Right lobe of liver (tissue), 6 donors: ENCODE measurements around the gene TUSC1. TPM values are rescaled to one million over a fixed set of nuclear protein-coding genes. Genes with fewer than 3 reads are reported as not detected.

ENCODE experiments used
- ATAC-seq, 4 donors: fragments of 200-7000 bp; cut with Tn5 transposase; one replicate each; pipeline ENCODE4 v1.9.1; 2020; ENCODE audit warnings: mild to moderate bottlenecking in 4 of 4, moderate library complexity in 4 of 4
- DNase-seq, 3 donors: peaks; one replicate each; pipeline ENCODE4 v3.0.0-alpha.2; 2020
- H3K27ac ChIP-seq, 3 donors: fragments of 200-600 bp; one replicate each; pipeline ENCODE4 v1.8.0; 2022
- H3K27me3 ChIP-seq, 2 donors: fragments of 200-600 bp; one replicate each; pipeline ENCODE4 v1.8.0; 2022
- H3K36me3 ChIP-seq, 4 donors: fragments of 200-600 bp; sonication (generic) in 1 of 4; one replicate each; pipeline versions ENCODE4 v1.5.1 to v1.8.0; 2017 to 2022; ENCODE audit warnings: control low read depth in 1 of 4
- H3K4me1 ChIP-seq, 4 donors: fragments of 200-600 bp; sonication (generic) in 1 of 4; one replicate each; pipeline versions ENCODE4 v1.5.1 to v1.8.0; 2017 to 2022; ENCODE audit warnings: control low read depth in 1 of 4
- H3K4me3 ChIP-seq, 3 donors: fragments of 200-600 bp; one replicate each; pipeline ENCODE4 v1.8.0; 2022
- H3K9me3 ChIP-seq, 4 donors: fragments of 200-600 bp; sonication (generic) in 1 of 4; one replicate each; pipeline versions ENCODE4 v1.5.1 to v1.8.0; 2017 to 2022; ENCODE audit warnings: control low read depth in 1 of 4
- CTCF ChIP-seq, 4 donors: fragments of 200-600 bp in 3 of 4; fragments of 450-650 bp in 1 of 4; IDR thresholded peaks; one replicate each; pipeline versions ENCODE4 v1.5.1 to v1.8.0; 2016 to 2022; ENCODE audit warnings: antibody characterized with exemption in 4 of 4, mild to moderate bottlenecking in 2 of 4
- POLR2A ChIP-seq: fragments of 450-650 bp; IDR thresholded peaks from one replicate; pipeline ENCODE4 v1.6.1; 2017; ENCODE audit warnings: antibody characterized with exemption, mild to moderate bottlenecking
- WGBS: methylation state at CpG from one replicate; pipeline ENCODE4 v1.1.6; 2018; ENCODE audit warnings: low coverage, low lambda C conversion rate; ENCODE audit not compliant: insufficient coverage; ENCODE audit errors: missing lambda C conversion rate; 5-methylcytosine and 5-hydroxymethylcytosine counted together
- intact Hi-C, 2 donors: fragments of 100-400 bp; cut with DNase I; formaldehyde crosslinking; loops; one replicate each; pipeline versions ENCODE4 v1.11.2 to v1.14.1; 2022
- long read RNA-seq: library from polyadenylated mRNA; unstranded; transcript quantifications from one replicate; pipeline ENCODE4 v2.0.0, GENCODE V29; 2019
- total RNA-seq, 6 experiments: library from RNA; depleted of rRNA in 2 of 6; stranded (reverse); fragments of >200 nt in 2 of 6; fragmentation: NEBNext Ultra II Directional in 3 of 6; extraction: Animal tissue kit (Norgen Biotek cat#: 25700) in 3 of 6; gene quantifications; one replicate each; pipeline versions ENCODE4 v1.1.0 to v1.2.4, GENCODE V29; 2016 to 2023
- donor health status: DM: no; HTN: yes; CAD: no.
- donor health status: DM: no; HTN: no; CAD: no.
- donor health status: DM: no; HTN: no; CAD: no.
- donor health status: DM: no; HTN: yes; CAD: no.
- donor health status: DM: no; HTN: yes; CAD: no.

Gene TUSC1
- total RNA-seq = 1 to 10 TPM; 4.0 to 8.8 (median 5.5) TPM
- long read RNA-seq = 0 reads

GRCh38 chr9:25678147-25678666 lies at the start of gene TUSC1:
Gene TUSC1, minus strand, starts transcription at chr9:25678444. Its CDS starts 132 bp downstream, at chr9:25678312.
- Histone ChIP-seq H3K4me3 (peak within 1 kb of the TSS; percentile 86 to 93 (median 92)), H3K4me1 (peaks cover 0 to 15% (median 0%) of the 10 kb centered on the region in 4 donors), H3K36me3 (no peaks in the 10 kb centered on the region), H3K9me3 (no peaks in the 10 kb centered on the region), H3K27me3 (no peaks in the 10 kb centered on the region), H3K27ac (peak within 1 kb of the TSS; percentile 98)
- ATAC-seq (peak; percentile 78 to 88 (median 80)), DNase-seq (peak; percentile 89 to 92 (median 90))
- intact Hi-C loops = no loop called here
- 0% methylated on average over 13 of the region's 57 CpGs for WGBS
- TF ChIP-seq POLR2A = peak; percentile 24
- peak in 1 of 4 donors; percentile 31 for TF ChIP-seq CTCF (IDR thresholded peaks at IDR 0.05)

- WGBS = 24% methylated on average over 2 of the region's 2 CpGs
- Histone ChIP-seq H3K36me3 (no peaks in the 10 kb centered on the region), H3K4me3 (no peak overlapping the region), H3K9me3 (no peaks in the 10 kb centered on the region), H3K4me1 (no peaks in the 10 kb centered on the region), H3K27ac (no peak overlapping the region), H3K27me3 (no peaks in the 10 kb centered on the region)
- intact Hi-C loops = no loop called here
- no peak for DNase-seq
- TF ChIP-seq POLR2A (no peak), CTCF (IDR thresholded peaks at IDR 0.05) (no peak)
- ATAC-seq = no peak
These were observed 48.7 kb upstream of the TUSC1 start for GRCh38 chr9:25726871-25727410.

GRCh38 chr9:25724424-25724823 lies 46.2 kb upstream of the TUSC1 start:
- Histone ChIP-seq H3K27me3 (no peaks in the 10 kb centered on the region), H3K4me1 (no peaks in the 10 kb centered on the region), H3K4me3 (no peak overlapping the region), H3K9me3 (no peaks in the 10 kb centered on the region), H3K27ac (no peak overlapping the region), H3K36me3 (no peaks in the 10 kb centered on the region)
- DNase-seq (no peak), ATAC-seq (no peak)
- 75% methylated on average over 3 of the region's 3 CpGs for WGBS
- TF ChIP-seq CTCF (IDR thresholded peaks at IDR 0.05) = no peak
- TF ChIP-seq POLR2A = no peak
- intact Hi-C loops = no loop called here

DNA sequence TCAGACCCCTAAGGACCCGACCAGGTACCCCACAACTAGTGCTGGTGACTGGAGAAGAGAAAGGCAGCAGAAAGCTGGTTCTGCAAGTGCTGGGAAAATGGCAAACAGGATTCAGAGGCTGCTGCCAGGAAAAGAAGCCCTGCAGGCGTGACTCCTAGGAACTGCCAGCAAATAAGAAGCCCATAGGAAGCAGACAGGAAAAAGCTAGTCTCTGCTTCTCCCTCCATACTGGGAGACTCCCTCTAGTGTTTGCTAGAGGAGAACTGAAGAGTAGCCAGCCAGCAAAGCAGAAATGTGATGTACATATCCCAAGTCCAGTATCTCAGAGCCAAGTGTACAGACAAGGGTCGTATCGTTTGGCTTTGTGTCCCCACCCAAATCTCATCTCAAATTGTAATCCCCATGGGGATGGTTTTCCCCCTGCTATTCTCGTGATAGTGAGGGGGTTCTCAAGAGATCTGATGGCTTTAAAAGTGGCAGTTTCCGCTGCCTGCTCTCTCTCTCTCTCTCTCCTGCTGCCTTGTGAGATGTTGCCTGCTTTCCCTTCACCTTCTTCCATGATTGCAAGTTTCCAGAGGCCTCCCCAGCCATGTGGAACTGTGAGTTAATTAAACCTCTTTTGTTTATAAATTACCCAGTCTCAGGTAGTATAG lies 38.1 kb upstream of the TUSC1 start:
- Histone ChIP-seq H3K9me3 (no peaks in the 10 kb centered on the region), H3K36me3 (no peaks in the 10 kb centered on the region), H3K27ac (no peak overlapping the region), H3K4me1 (no peaks in the 10 kb centered on the region), H3K4me3 (no peak overlapping the region), H3K27me3 (no peaks in the 10 kb centered on the region)
- DNase-seq = no peak
- TF ChIP-seq CTCF (IDR thresholded peaks at IDR 0.05) (peak; percentile 35 to 54 (median 52)), POLR2A (no peak)
- intact Hi-C loops = no loop called here
- peak; percentile 82 to 91 (median 88) for ATAC-seq
- 17% methylated on average over 6 of the region's 6 CpGs for WGBS
